OCI-LY7 (cell line): ENCODE measurements around the gene ZC3H14.
A peak's percentile ranks its signal among the peaks of the same experiment; 100 is the strongest.

ENCODE experiments used
- EZH2phosphoT487 ChIP-seq: fragments of 200-600 bp; sonication (generic); IDR thresholded peaks from 2 replicates; pipeline ENCODE4 v1.6.1; 2018; ENCODE audit warnings: low read depth, borderline replicate concordance, mild to moderate bottlenecking, mixed run types, antibody characterized with exemption, low read length, moderate library complexity, mixed read lengths
- TF ChIP-seq, protein P1 (sequence below): fragments of 200-600 bp; sonication (generic); conservative IDR thresholded peaks from 2 replicates; pipeline ENCODE4 v1.5.1; 2014; ENCODE audit warnings: mild to moderate bottlenecking, antibody characterized with exemption, low read length, moderate library complexity, mixed read lengths

DNA sequence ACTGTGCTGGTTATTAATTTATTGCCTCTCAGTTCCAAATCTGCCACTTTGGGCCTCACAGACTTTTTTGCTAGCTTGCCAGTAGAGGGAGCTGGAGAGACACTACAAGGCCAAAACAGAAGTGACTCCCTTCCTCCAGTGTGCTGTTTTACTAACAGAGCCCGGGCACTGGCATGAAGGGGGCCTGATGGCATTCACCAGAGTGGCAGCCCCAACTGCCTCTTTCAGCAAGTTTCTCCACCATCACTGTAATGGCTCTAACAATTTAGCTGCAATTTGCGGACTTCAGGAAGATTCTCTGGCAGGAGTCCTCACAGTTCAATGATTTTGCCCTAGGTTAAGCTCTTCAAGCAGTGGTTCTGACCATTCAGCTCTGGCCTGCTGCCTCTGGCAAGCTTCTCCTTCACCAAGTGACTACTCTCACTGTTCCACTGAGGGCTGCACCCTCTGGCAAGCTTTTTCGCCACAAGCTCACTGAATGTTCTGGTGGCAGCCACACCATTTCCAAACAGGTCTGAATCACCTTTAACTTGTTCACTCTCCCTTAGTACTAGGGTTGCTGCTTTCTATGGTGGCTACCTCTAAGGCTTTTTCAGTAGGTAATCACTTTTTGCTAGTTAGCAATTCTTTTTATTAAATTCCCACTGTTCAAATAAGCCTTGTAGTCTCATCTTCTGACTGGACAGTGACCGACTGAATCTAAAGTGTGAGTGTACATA lies 104.9 kb downstream of the ZC3H14 start:
- TF ChIP-seq, protein P1, sequence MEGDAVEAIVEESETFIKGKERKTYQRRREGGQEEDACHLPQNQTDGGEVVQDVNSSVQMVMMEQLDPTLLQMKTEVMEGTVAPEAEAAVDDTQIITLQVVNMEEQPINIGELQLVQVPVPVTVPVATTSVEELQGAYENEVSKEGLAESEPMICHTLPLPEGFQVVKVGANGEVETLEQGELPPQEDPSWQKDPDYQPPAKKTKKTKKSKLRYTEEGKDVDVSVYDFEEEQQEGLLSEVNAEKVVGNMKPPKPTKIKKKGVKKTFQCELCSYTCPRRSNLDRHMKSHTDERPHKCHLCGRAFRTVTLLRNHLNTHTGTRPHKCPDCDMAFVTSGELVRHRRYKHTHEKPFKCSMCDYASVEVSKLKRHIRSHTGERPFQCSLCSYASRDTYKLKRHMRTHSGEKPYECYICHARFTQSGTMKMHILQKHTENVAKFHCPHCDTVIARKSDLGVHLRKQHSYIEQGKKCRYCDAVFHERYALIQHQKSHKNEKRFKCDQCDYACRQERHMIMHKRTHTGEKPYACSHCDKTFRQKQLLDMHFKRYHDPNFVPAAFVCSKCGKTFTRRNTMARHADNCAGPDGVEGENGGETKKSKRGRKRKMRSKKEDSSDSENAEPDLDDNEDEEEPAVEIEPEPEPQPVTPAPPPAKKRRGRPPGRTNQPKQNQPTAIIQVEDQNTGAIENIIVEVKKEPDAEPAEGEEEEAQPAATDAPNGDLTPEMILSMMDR = peak; percentile 93
- TF ChIP-seq EZH2phosphoT487 = no peak
